Adrenal gland (tissue), 5 donors: ENCODE measurements around the gene ARAP2.

Experiments used
- POLR2A ChIP-seq, 2 donors: fragments of 450-650 bp; IDR thresholded peaks; one replicate each; pipeline ENCODE4 v1.6.1; 2017; ENCODE audit warnings: antibody characterized with exemption in 2 of 2, mild to moderate bottlenecking in 2 of 2, moderate library complexity in 1 of 2
- TF ChIP-seq, protein P1 (sequence below), 6 experiments: fragments of 450-650 bp in 4 of 6; fragments of 200-600 bp in 2 of 6; sonication (generic) in 1 of 6; IDR thresholded peaks; 1 replicate in 5 of 6; 2 replicates in 1 of 6; pipeline versions ENCODE4 v1.5.1 to v1.8.0; 2016 to 2021; ENCODE audit warnings: antibody characterized with exemption in 6 of 6, mild to moderate bottlenecking in 2 of 6, moderate library complexity in 1 of 6
- donor health status: DM: no; HTN: no; CAD: no.

DNA sequence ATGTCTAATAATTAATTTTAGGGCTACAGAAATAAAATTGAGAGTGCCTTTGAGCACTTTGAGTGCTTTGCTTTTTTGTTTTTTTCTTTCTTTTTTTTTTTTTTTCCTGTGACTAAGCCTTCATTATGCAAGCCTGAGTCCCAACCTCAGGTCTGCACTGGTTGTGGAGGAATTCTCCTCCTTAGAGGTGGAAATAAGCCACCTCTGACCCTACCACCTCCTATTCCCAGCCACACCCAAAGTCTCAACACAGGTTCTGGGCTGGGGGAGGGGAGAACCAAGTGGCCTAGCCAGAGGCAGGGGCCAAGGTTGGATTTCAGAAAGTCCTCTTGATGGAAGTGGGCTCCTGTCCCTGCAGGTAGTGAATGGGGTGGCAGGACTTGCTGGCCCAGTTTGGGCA is 180.2 kb downstream of the ARAP2 start:
- no peak for TF ChIP-seq POLR2A (IDR thresholded peaks at IDR 0.05)
- TF ChIP-seq, protein P1, sequence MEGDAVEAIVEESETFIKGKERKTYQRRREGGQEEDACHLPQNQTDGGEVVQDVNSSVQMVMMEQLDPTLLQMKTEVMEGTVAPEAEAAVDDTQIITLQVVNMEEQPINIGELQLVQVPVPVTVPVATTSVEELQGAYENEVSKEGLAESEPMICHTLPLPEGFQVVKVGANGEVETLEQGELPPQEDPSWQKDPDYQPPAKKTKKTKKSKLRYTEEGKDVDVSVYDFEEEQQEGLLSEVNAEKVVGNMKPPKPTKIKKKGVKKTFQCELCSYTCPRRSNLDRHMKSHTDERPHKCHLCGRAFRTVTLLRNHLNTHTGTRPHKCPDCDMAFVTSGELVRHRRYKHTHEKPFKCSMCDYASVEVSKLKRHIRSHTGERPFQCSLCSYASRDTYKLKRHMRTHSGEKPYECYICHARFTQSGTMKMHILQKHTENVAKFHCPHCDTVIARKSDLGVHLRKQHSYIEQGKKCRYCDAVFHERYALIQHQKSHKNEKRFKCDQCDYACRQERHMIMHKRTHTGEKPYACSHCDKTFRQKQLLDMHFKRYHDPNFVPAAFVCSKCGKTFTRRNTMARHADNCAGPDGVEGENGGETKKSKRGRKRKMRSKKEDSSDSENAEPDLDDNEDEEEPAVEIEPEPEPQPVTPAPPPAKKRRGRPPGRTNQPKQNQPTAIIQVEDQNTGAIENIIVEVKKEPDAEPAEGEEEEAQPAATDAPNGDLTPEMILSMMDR (IDR thresholded peaks at IDR 0.05): no peak
